Right lobe of liver (tissue), 4 donors: ENCODE results near the gene NEO1.

Source experiments
- CTCF ChIP-seq, 4 donors: fragments of 200-600 bp in 3 of 4; fragments of 450-650 bp in 1 of 4; IDR thresholded peaks; one replicate each; pipeline versions ENCODE4 v1.5.1 to v1.8.0; 2016 to 2022; ENCODE audit warnings: antibody characterized with exemption in 4 of 4, mild to moderate bottlenecking in 2 of 4
- POLR2A ChIP-seq: fragments of 450-650 bp; IDR thresholded peaks from one replicate; pipeline ENCODE4 v1.6.1; 2017; ENCODE audit warnings: antibody characterized with exemption, mild to moderate bottlenecking
- donor health status: DM: no; HTN: no; CAD: no.
- donor health status: DM: no; HTN: no; CAD: no.
- donor health status: DM: no; HTN: yes; CAD: no.

- no peak for TF ChIP-seq CTCF (IDR thresholded peaks at IDR 0.05)
- no peak for TF ChIP-seq POLR2A
These were observed 104.3 kb downstream of the NEO1 start for GRCh38 chr15:73156431-73157191.
